CMK (cell line): ENCODE data around the gene EBF3.

Source experiments
- DNase-seq: peaks from one replicate; pipeline ENCODE4 v3.0.0-alpha.2; 2010; ENCODE audit warnings: low read depth

EBF3 gene

DNA sequence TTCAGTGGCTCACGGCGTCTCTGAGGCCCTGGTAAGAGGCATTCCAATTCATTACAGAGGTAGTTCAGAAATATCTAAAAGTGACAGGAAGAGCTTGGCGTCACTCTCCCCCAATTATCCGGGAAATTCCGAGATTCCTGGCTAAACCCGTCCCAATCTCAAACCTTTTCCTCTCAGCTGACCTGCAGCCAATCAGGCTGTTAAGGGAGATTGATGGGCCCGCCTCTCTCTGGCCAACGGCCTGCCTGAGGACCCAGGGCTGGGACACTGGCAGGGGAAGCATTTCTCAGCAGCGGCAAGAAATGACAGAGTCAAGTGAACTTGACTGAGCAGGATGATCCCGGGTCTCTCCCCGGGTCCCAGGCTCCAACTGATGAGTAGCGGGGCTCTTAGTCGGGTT, 72.3 kb downstream of the EBF3 start:
- no peak for DNase-seq

DNA sequence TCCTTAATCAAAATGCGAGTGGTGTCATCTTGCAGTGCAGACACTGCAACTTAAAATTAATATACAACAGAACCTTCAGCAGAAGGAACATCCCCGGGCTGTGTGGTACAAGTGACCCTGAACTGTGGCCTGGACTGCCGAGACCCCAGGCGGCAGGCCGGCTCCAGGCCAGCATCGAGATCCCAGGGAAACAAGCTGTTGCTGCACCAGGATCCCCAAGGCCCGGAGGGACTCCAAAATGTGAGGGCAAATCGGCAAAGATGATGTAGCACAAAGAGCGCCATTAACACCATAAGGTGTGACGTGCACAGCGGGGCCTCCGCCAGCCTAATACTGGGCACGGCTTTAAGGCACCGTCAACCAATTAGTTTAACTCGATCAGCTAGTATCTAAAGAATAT, 73.9 kb downstream of the EBF3 start:
- DNase-seq: no peak

DNA sequence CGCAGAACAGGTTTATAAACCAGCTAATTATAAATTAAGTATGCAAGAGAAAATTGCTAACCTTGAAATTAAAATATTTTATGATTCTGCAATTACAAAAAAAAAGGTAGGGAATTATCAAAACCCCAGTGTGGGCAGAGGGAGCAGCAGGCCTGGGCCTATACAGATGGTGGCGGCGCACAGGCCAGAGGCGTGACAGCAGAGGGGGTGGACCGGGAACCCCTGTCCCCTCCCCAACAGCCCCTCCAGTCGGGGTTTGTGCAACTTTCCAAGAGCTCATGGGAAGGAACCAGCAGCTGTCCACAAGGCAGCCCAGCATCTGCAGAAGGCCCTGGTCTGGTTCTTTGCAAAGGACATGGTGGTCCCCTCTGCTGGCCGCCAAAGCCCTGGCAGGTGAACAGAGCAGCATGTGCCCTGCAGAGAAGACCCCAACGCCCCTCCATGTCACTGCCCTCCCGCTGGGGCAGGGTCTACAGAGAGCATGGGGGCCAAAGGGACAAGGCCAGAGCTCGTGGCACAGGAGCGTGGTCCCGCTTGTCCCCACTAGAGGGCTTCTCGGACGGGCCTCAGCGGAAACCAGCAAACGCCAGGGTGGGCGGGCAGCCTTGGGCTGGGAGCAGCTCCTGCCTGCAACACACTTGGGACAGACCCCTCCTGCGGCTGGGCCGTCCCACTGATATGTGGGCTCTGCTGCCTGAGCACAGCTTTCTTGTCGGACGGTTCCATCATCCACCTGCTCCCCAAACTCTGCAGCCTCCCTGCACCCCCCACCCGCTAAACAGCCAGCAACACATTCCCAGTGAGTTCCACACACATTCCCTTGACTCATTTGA, 75.1 kb downstream of the EBF3 start:
- DNase-seq: no peak

DNA sequence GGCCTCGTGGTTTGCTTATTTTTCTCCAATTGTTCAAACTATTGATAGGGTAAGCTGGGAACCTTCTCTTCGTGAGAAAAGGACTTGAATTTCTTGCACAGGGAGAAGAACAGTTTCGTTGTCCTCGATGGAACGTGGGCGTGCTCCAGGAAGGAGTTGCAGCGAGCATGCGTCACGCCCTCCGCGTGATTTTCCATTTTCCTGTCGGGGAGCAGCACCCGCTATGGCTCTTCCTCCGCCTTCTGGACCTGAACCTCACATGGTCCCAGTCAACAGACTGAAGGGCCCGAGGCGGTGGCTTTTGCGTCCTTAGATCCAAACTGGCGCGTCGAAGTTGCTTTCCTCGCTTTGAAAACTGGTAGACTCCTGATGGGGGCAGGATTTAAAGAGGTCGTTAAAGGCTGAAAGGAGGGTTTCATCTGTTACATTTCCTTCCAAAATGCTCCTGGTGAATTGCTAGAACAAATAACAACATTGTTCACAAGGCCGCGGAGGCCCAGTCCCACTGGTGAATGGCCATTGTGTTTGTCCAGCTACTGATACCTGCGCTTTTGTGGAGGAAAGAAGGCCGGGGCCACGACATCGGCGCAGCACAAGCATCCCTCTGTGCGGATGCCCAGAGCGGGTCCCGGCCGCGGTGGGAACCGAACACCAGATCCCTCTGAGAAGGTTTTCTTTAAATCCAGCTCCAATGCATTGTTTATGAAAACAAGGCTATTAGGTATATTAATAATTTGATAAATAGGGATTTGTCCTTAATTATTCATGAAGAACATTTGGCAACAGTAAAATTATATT, 75.9 kb downstream of the EBF3 start:
- no peak for DNase-seq

DNA sequence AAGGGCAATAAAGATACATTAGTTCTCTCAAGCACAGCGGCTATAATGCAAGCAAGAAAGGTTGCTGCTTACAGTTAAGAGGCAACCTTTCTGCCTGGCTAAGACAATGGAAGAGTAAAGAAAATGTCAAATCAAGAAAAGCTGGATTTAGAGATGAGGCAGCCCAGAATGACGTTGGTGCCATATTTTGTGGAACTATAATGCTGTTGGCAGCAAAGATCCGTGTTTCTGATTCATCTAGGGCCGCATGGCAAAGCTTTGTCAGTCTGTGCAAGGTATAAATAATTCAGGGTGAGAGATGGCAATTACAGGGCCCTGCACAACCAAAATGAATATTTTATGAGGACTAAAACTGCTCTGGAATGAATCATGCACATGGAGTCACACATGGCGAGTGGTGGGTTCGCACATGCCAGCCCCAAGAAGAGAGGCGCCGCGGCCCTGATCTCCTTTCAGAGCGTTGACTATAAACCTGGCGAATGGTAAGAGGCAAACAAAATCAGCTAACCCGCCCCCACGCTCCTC, 76.6 kb downstream of the EBF3 start:
- DNase-seq: no peak

DNA sequence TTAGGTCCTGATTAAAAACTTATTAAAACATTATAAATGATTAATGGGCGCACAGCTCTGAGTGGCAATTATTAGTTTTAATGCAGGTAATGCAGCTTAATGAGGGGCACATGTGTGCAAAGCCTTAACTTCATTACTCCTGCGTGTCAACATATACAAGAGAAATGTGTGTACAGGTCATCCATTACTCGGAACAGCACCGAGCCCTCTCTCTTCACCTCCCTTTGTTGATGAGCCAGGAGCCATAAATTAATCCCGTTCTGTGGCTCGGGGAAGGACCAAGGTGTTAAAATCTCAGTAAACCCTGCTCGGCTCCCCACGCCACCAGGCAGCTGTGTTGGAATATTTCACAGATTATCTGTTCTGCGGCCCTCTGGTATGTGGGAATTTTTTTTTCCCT, 77.8 kb downstream of the EBF3 start:
- no peak for DNase-seq

DNA sequence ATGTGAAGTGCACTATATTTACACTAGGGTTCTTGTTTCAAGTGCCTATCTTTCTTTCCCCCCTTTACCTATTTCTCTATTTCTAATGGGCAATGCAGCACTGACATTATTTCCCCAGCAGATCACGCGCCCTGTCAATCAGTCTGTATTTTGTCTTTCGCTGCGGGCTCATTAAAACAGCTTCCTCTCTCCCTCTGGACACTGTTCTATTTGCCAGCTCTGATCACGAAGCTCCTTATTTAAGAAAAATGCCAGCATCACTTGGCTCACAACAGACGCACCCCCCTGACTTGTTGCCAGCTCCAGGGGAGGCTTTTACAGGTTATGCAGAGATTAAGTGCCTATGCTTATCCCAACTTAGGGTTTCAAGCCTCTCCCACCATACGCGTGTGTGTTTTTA, 78.5 kb downstream of the EBF3 start:
- no peak for DNase-seq

DNA sequence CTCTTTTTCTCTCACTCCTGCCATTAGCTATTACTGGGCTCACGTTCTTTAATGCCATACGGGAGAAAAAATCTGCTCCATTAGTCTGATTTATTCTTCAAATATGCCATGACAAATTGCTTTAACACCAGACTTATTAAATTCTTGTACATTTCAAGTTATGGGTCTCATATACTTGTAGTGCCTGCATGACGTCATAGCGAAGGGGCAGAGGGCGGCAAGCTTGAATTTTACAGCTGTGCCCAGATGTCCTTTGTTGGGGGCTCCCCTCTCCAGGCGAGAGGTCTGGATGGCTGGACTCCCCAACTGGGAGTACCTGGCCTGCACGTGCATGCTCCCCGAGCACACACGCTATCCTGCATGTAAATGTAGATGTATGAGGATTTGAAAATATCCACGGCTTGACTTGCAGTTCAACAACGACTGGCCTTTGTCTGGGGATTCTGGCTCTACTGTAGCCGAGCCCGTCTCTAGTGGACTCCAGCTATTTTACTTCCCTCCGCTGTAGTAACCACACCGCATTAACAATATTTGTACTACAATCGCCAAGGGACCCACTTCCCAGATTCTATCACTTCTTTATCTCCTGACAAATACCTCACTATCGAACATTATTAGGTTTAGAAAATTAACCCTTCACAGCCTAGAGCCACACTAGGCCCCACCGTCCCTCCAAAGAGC, 79.5 kb downstream of the EBF3 start:
- DNase-seq: no peak

DNA sequence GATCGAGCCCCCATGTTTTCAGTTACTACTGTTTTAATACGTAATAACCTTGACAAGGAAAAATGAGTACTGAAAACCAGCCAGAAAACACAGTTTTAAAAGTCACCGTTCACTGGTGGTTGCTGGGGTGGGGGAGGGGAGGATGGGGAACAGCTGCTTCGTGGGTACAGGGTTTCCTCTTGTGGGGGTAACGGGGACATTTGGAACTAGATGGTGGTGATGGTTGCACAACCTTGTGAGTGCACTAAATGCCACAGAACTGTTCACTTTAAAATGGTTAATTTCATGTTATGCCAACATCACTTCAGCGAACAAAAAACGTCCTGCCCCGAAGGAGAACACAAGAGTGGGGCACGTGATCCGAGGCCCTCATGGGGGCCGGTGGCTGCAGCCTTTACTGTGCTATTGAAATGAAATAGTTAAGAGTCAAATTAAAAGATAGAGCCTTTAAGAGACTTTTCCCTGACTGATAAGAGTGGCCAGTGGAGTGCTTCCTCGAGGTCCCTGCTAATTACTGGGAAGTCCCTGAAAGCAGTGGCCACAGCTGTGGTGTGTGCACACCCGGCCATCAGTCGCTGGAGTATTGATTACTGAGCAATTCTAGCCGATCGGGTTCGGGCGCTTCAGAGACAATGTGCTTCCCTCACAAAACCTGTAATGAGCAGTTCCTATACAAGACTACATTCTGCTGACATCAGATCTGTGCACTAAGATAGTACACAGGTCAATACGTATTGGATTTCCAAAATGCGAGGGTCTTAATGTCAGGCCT, 80.3 kb downstream of the EBF3 start:
- DNase-seq: no peak

DNA sequence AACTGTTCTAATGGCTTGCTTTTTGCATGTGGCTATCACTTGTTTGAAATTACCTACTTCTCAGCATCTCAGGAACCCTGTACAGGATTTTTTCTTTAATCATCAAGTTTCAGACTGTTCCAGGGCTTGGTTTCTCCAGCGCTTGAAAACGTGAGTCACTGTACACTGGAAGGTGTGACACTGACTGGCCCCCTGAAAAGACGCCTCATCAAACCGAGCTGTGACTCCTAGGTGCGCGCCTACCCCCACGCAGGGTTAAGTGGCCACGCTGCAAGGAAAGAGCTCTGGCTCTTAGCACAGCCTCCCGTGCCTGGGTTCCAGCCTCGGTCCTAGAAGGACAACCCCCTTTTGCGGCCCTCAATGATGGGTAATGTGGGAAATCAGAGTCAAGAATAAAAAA, 81.0 kb downstream of the EBF3 start:
- no peak for DNase-seq

DNA sequence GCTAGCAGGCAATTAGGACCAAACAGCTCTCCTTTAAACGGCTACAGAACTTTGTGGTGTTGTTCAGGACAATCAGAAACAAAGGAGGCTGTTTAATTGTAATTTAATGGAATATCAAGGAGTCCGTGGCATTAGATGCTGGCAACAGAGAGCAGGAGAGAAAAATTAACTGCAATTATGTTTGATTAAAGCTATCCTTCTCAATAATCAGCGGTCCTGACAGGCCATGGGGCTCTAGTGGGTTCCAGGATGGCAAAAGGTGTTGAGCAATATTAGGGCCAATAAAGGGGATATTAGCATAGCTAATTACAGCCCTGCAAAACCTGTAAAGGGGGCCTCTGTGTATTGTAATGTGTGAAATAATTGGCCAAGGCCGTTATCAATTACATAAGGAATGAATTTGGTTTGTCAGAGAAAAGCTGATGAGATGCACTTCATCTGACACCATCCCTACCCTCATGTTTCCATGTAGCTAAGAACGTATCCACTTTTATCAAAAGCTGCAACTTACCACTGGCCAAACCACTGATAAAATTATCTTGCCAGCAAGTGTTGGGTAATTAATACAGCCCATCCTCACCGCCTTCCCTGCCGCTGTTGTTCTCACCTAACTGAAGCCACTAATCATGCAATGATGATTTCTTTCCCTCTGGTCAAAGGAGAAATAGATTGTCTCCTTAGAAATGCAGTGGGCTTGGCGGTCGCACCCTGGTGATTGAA, 81.6 kb downstream of the EBF3 start:
- no peak for DNase-seq

DNA sequence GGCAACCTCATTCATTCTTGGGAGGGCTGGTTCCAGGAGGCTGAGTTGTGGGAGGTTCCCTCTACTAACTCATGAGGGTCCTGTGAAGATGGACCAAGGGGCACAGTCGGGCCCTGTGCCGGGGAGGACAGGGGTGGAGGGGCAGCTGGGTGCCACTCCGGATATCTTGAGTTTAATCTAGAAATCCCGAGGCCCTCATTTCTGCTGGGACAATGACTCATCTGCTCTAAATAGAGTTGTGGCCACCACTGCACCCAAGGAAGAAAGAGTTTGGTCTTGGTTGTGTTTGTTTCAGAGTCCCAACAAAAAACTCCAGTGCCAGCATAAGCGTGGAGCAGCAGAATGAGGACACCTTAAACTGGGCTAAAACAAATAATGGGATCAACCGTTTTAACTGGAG, 82.4 kb downstream of the EBF3 start:
- DNase-seq: no peak

DNA sequence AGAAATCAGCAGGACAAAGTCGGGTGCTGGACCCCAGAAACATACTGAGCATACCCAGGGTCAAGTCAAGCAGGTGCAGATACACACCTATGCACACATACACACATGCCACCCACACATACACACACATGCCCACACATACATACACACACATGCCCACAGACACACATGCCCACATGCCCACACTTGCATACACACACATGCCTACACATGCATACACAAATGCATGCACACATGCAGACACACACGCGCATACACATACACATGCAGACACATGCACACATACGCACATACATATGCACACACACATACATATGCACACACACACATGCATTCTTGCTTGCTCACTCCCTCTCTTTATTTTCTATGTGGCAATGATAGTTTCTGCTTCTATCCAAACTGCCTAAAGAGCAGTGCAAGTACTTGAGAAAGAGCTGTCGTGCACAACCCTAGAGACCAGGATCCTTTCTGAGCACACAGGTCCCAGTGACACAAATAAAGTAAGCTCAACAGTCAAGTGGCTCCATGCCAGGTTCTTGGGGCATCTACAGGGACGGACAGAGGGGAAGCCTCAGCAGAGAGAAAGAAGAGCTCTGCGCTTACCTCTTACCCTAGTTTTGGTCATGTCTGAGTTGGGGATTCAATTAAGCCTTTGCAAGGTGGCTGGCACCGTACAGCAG, 83.7 kb downstream of the EBF3 start:
- DNase-seq: no peak

DNA sequence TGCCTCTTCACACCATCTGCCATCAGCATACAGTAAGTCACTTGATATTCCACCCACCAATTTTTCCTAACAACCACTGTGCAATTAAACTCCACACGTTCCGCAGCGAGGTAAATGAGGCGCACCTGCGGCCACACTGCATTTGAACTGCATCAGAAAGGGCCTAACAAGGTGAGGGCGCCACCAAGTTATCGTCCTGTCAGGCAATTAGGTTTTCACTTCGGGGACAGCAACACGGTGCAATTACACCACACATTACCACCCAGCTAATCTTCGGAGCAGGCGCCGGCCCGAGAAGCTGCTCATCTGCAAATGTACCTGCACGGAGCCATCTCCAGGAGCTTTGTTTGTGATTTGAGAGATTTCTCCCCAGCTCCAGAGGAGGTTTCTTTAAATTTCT, 84.4 kb downstream of the EBF3 start:
- DNase-seq: no peak

DNA sequence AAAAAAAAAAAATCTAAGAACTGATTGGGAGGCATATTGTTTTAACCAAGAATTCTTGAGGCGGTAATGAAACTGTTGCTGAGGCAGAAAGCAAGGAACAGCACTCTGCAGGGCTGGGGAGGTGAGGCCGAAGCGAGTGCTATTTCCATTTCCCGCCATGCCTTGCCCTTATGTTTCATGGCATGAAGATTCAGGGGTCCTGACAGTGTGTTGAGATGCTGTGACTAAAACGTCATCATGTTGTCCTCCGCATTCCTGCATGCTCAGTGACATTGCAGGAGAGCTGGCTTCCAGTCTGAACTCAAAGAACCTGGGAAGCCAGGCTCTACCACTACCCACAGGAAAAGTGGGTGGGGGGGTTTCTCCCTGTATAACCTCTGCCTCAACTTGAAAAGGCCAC, 85.2 kb downstream of the EBF3 start:
- DNase-seq: no peak

DNA sequence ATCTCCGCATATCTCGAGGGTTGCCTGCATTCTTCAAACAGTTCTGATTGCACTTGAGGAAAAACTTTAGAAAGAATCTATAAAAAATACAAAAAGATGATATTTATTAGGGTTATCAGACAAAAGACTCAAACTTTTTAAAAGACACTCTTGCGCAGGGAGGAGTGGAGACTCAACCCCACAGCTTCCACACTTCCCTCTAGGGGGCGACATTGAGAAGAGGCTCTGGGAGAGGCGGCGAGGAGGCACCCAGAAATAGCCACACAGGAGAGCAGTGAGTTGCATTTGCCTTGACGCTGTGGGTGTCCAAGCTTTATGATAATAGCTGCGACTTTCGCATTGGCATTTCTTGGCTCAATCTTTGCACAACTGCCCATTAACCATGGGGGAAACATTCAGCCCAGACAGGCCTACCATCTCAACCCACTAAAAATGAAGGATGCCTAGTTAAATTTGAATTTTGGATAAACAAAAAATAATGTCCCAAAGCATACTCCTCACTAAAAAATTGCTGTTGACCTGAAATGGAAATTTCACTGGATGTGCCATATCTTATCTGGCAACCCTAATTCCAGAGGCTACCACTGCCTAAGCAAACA, 86.2 kb downstream of the EBF3 start:
- no peak for DNase-seq

DNA sequence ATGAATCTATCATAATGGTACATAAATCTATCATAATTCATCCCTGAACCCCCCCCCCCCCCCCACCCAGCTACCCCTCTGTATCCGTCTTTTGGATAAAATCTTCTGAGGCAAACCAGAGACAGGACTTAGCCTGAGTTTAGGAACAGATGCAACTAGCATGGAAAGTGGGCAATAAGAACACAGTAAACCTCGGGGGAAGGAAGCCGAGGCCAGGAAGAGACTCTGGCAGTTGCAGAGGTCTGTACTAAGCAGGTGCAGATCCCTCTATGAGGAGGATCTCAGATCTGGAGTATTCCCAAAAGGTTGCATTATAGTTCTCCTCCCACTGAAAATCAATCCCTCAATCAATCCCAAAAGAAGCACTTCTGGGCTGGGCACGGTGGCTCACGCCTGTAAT, 87.2 kb downstream of the EBF3 start:
- DNase-seq: no peak

DNA sequence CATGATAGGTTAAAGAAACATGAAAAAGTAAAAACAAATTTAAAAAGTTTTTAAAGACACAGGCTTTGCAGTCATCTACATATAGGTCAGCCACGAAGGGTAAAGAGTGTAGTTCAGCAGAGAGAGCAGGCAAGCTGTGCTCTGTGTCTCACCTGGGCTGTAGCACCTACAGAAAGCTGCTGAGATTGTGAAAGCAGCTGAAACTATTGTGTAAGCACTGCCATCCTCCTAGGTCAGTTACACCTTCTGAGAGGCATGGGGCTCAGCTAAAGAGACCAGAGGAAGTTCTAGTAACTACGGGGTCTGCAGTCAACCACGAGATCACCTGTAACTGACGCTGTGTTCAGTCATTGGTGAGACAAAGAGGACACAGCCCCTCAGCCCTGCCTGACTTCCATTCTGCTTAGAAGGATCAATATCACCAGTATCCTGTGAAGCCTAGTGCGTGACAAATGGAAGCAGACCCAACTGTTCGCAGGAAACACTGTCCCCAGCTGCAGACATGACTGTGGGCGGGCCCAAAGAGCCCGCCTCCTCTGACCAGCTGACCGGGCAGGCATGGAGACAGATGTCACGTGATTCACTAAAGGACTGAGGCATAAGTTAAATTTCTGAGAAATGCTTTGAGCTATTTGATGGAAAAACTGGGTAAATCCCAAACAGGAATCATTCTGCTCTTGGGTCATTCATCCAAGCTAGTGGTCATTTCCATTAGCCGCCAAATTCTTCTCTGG, 87.9 kb downstream of the EBF3 start:
- DNase-seq: no peak

DNA sequence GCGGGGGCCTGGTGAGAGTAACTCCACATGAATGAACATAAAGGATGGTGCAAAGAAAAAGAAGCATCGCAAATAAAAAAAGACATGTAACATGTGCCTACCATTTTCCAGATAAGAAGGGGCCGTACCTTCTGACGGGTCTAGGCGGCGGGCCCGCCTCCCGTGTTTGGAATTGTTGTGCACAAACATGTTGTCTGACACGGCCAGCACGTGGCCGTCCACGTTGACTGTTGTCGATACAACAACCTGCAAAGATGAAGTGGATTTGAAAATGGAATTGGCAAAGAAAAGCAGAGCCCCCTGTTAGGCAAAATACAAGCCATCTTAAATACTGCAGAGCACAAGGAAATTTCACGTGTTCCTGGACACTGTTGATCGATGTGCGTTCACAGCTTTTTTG, 90.7 kb downstream of the EBF3 start:
- DNase-seq: no peak

DNA sequence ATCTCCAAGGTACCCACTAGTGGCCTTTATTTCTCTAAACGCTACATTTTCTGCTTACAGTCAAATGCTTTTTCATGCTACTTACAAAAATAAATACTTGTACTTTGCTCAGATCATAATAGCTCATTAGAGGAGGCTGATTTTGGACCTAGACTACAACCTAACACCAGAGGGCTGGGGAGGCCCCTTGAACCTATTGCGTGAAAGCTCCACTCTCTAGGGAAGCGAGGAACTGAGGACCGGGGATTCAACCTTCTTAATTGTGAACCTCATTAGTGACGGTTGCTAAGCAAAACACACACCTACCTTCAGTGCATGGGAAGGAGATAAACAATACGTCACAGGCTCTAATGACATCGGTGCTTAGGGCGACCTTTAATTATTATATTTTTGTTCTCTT, 92.1 kb downstream of the EBF3 start:
- no peak for DNase-seq
